HG02885 (cell line): ENCODE measurements around the gene PIGU.

Source experiments
- ATAC-seq: cut with Tn5 transposase; IDR thresholded peaks from one replicate; pipeline ENCODE4 v1.9.1; 2021; ENCODE audit warnings: mild to moderate bottlenecking; ENCODE audit not compliant: unreplicated experiment, poor library complexity

The PIGU gene

DNA sequence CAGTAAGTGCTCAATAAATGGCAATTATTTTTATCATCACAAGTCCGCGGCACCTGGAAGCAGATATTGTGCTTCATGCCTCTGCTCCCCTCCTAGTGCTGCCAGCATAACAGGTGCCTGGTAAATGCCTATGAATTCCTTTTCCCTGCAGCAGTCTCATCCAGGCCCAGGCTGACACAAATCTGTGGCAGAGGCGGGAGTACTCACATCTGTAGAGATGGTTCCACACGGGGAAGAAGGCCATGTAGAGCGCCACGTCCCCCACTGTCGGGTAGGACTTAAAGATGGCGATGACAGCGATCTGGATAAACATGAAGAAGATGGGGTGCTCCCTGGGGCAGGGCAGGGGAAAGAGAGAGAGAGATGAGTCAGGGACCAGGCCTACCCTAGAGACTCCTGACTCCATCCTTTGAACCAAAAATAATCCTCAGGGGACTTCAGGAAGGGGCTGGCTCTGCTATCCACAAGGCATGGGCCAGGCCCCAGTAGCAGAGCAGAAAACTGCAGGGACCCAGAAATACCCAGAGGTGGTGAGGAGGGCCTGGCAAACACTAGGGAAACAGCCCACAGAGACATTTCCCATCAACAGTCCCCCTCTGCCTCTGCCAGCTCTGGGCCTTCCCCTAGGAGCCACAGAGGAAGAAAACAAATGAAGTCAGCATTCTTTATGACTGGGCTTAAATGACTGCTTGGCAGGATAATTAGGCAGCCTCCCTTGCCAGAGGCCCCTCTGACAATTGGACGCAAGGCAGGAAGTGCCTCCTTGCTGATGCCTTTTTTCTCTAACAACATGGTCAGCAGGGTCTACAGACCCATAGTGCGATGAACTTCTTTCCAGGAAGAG is 95.3 kb downstream of the PIGU start:
- ATAC-seq: no peak

DNA sequence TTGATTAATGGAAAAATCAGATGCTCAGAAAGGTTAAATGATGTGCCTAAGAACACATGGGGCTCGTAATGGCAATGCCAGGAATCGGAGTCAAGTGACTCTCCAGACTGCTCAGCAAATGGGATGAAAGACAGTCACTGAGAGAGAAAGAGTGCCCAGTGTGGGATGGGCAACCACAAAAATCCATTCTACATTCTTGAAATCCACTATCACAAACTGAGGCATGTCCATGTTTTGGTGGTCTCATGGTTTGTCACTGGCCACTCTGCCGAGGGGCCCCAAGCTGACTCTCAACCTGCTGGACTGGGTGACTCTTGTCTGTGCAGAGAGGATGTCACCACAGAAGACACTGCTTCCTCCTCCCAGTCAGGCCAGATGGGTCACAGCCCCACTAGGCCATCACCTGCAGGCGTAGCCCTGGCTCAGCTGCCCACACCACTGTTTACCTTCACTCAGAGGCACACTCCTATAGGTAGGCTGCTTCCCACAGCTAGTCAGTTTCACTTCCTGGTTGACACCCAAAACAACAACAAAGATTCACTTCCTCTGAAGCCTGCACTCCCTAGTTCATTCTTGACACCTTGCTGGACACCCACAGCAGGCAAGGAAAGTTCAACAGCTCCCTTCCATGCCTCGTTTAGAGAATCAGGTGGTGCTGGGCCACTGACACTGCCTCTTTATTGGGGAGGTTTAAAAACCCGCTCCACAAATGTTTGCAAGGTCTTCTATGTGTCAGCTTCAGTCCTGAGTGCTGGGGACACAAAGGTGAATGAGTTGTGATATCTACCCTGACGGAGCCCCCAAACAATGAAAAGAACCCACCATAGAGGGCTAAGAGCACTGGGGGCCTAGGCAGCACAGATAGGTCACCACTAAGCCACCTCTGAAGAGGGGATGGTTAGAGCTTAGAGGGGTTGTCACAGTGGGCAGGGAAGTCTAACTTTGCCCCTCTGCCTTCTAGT is 96.6 kb downstream of the PIGU start:
- peak; percentile 62 for ATAC-seq

DNA sequence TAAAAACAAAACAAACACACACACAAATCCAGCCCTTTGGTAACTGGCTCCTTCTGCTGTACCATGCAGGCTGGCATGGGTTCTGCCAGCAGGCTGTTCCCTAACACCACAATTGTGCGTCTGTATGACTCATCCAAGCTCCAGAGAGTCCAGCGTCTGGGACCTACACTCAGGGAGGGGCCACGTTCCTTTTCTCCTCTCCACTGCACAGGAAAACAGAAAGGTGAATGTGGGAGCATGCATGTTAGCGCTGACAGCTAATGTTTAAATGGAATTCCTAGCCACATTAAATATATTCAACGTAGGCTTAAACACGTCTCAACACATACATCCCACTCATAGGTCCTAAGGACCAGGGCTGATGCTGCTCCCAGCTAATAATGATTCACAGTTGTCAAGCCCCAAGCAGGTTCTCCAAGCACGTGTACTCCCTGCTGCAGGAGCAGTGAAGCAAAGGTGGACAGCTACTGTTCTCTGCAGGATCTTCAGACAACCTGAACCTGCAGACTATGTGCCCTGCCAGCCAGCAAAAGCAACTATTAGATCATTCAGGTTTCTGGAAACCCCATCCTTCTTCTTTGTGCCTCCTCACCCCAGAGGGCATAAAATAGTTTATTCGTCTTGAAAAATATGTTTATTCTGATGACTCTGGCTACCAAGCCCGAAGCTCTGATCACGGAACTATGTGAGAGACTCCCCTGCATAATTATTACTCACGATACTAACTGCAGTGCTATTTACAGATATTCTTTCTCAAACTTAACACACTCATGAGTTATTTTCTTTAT is 97.5 kb downstream of the PIGU start:
- ATAC-seq: no peak

DNA sequence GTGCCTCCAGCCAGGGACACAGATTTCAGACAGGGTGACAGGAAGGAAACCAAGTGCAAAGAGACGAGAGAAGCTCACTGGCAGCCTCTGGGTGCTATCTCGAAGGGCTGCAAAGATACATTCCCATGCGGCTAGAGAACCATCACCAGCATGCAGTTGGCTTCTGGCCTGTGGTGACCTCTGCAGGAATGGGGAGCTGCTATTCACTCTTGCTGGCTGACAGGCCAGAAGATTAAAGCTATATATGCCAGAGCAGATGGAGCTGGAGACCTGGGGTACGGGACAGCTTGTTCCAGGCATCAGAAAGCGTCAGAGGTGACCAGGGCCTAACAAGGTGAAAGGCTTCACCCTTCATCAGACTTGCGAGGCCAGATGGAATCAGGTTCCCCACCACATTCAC is 98.4 kb downstream of the PIGU start:
- ATAC-seq: no peak

DNA sequence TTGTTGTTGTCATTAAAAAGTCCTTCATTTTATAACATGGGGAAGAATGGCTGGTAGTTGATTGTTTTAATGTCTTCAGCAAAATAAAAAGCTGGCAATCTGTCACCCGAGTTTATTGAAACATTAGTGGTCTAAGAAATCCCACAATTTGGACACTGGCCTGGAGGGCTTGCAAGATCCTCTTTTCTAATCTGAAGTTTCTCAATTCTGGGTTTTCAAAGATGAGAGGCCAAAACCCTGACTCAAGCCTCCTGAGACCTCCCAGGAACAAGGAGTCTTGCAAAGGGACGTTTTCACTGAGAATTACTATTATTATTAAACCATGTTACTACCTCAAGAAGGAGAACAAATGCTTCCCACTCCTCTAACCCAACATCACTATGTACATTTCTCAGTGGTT is 98.9 kb downstream of the PIGU start:
- no peak for ATAC-seq

DNA sequence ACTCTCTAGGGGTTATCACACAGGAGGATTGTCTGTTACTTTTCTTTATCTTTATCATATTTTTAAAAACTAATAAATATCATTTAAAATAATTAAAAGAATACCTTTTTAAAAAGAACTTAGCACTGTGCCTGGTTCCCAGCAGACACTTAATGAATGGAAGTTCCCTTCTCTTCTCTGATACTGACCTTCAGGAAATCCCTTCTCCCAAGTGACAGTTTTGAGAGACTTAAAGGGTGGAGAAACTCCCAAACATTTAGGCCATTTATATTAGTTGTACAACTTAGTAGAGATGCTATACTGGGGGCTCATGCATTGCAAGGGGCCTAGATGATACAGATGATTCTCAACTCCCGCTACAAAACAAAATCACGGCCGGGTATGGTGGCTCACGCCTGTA is 99.8 kb downstream of the PIGU start:
- ATAC-seq: no peak

DNA sequence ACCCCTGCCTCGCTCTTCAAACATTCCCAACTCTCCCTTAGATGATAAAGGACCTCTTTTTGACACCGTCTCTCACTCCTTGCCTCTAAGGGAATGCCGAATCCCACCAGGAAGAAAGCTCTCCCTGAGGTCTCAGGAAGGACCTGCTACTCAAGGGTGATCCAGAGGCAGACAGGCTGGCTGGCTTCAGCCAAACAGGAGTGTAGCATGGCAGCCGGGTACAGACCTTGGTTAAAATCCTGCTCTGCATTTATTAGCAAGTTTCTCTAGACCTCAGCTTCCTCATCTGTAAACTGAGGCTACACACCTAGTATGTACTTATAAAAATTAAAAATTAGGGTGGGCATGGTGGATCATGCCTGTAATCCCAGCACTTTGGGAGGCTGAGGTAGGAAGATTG is 101.1 kb downstream of the PIGU start:
- no peak for ATAC-seq

DNA sequence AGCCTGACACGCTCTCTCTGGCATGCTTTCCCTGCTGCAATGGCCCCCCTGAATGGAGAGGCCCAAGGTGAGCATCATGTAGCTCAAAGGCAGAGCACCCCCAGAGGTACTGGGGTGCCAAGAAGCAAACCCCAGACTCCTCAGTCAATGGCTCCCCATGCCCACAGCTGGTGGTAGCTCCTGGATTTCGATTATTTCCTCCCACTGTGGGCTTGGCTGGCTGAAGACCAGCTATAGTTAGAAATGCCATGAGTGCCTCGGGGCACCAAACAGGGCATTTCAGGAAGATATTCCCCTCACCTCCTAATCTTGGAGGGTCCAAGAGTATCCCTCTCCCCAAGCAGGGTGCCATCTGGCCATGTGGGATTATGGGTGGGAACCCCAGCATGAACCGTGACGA is 101.6 kb downstream of the PIGU start:
- ATAC-seq: no peak

DNA sequence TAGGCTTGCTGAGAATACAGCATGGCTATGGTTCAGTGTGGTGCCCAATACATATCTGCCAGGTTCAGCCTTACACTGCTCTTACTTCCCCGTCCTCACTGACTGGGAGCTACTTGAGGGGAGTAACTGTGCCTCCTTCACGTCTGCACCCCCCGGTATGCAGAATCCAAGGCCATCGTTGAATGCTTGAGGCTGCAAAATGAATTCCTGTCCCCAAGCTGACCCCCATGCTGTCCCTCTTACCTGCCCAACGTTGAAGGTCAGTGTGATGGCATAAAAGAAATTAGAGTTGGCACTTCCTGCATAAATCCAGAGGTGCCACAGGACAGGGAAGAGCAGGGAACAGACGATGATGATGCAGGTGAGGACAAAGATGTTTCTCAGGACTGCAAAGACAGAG is 102.0 kb downstream of the PIGU start:
- no peak for ATAC-seq

DNA sequence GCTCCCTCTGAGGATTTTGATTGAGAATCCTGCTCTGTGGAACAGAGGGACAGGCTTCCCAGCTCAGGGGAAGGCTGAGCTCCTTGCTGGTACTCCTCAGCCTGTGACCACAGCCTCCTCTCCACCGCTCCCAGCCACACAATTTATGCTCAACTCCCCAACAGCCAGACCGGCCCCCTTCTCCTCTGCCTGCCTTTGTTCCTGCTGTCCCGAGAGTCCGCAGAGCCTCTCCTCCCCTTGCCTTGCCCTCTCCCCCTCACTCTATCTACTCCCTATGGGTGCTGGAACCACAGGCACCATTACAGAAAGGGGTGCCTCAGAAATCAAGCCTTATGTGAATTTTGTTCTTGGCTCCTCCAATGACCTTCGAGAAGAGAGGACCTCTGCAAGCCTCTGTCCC is 102.5 kb downstream of the PIGU start:
- ATAC-seq: no peak

DNA sequence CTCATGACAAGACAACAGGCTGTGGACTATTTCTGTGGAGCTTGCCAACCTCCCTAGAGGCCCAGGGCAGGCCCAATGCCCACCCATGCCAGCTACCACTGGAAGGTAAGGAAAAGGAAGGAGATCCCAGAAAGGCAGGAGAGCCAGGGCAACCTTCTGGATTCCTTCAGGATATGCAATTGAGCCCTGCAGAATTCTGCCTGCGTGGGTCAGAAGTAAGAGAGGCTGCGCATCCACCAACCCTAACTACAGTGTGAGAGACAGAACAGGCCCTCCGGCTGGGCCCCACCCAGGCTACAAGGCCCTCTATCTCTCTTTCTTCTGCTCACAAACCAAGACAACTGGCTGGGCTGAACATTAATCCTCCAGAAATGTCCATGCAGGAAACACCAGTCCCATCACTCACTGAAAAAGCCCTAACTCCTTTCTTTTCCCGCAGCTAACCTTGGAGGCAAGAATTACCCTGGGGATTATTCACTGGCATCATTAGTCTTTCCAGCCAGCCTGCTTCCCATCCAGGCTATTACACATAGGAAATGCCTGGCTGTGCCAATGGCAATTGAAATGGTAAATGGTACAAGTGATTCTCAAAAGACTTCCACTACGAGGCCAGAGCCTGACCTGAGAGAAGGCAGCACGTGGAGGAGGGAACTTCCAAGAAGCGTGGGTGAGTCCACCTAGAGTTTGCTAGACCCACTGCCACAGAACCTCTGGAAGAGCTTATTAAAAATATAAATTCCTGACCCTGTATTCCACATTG is 103.2 kb downstream of the PIGU start:
- ATAC-seq: no peak

DNA sequence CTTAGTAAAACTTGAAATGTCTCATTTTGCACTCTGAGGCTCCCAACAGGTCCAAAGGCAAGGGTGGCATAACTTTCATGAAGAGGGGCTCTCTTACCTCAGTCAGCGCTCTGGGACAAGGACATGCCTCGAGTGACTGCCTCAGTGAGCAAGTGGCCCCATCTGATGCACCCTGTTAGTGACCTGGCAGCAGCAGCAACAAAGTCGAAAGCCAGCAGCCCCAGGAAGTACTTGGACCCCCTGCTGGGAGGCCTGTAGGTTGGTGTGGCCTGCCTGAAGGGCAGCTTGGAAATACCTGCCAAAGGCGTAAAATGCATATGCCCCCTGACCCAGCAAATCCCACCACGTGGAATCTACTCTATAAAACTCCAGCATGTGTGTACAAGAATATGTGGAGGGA is 105.1 kb downstream of the PIGU start:
- no peak for ATAC-seq

DNA sequence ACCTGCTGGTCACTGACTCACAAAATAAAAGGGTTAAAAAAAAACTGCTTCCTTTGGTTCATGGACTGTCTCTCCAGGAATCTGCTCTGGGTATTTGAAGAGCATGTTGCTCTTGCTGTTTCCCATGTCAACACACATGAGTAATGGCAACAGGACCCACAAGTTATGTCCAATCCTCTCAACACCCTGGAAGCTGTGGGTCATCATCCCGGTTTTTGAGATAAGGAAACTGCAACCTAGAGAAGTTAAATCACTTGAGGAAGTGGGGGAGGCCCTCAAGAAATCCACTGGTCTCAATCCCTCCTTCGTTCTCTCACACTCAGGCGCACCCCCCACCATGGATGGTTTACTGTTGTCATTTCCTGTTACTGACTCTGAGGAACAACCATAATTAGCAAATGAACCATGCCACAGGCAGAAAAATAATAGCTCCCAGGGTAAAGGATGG is 106.0 kb downstream of the PIGU start:
- ATAC-seq: no peak

DNA sequence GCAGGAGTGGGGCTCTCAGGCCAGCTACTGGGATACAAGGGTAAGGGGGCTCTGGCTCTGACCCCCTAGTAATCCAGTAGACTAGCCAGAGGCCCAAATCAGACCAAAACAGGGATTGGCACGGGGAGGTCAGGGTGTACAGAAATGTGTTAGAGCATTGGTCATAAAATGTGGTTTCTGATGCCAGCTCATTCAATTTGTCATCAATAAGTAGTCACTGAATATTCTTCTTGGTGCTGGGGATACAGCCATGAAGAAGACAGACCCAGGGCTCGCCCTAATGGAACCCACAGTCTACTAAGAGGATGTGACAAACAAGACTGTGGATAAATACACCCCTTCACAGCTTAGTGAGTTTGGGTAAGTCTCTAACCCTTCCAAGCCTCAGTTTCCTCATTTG is 107.3 kb downstream of the PIGU start:
- no peak for ATAC-seq

DNA sequence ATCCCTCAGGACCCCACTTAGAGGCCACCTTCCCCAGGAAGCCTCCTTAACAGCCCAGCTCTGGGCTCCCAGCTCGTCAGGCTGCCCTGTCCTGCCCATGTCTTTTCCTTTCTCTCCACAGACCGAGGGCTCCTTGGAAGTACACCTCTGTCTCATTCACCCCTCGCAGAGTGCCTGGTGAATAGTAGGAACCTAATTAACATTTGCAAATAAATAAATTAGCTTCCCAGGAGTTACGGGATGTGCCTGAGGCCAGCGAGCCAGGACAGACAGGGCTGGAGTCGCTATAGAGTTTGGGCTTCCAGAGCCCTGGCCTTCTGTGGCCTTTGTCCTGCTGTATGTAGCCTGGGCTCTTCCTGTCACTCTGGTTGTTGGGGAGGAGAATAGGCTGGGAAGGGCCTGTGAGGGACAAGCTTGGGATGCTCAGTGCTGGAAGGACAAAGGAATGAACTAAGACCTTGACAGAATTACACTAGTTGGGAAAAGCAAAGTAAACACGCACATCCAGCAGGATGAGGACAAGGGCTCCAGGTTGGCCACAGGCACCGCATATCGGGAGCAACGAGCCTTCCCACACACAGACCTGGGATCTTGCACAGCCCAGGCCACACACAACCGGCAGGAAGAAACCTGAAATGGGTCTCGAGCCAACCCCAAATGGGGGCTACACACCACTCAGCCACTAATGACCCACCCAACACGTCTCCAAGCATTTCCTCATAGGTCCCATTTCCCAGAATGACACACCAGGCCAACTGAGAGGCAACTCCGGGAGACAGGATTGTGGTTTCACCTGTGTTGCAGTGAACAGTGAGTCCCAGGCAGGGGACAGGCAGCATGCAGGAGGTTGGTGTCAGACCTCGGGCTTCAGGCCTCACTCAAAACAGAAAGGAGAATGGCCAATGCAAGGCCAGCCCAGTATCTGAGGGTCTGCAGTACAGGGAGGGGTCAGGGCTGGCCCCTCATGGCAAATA is 108.7 kb downstream of the PIGU start:
- no peak for ATAC-seq

DNA sequence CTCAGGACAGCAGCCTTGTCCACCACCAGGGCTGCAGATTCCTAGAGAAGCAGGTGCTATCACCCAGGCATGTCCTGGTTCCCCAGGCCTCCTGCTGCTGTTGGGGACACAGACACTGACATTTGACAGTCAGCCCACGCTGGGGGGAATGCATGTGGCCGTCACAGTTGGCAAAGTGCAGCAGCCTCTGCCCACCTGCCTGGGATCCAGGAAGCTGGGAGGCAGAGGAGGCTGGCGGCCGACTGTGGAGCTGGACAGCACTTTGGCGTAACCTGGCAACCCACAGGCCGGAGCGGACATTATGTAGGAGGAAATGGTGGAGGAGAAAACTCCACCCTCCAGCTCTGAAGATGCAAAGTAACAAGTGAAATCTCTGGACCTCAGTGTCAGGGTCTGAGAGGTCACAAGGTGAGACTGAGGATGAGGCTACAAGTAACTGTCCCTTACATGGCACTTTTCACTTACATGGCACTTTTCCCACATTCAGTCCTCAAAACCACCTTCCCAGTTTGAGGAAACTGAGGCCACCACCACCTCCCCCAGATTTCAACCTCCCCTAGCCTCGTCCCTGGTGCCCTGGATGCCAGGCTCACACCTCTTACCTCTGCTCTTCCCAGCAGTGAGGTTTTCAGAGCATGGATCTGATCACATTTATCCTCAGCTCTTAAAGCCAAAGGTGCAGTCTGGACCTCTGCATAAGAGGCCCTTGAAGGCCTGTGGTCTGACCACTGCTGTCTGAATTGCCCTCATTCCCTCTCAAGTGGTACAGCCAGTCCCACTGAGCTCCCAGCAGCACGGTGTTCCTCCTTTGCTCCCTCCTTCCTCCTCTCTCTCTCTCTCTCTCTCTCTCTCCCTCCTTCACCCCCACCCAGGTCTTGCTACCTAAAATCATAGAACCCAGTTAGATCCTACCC is 109.7 kb downstream of the PIGU start:
- no peak for ATAC-seq

DNA sequence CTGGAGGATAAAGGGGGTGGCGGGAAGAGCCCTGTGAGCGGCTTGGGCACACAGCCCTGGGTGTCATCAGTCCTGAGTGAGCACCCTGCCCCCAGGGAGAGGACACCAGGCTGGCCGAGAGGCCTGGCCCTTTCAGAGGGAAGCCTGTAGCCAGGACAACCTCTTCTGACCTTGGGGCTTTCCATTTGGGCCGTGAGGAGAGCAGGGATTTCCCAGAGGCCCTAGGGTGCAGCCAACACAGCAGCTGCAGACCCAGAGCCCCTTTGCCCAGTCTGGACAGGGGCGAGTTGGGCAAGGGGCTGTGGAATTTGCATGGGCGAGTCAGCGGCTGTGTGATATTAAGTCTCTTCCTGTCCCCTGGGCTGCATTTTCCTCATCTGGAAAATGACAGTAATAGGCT is 112.1 kb downstream of the PIGU start:
- no peak for ATAC-seq

DNA sequence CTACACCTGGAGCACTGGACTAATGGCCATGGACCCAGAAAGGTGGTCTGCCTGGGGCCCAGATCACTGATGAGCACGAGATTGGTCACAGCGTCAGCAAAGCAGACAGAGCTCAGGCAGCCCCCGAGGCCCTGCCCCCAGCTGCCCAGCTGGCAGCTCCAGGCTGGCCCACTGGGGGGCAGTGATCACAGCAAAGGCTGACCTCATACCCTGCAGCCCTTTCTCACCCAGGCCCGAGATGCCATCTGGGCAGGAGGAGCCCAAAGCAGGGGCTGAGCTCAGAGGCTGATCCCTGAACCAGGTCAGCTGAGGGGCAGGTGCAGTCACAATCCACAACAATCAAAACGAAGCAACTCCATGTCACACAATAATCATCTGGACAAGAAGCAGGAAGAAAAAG is 114.3 kb downstream of the PIGU start:
- ATAC-seq: no peak
